Adrenal gland (tissue), 12 donors: ENCODE results near the gene TMIGD3. TPM values are rescaled to one million over a fixed set of nuclear protein-coding genes. Genes with fewer than 3 reads are reported as not detected.

Experiments used
- polyA plus RNA-seq, 3 donors: library from polyadenylated mRNA; stranded (reverse); fragments of 200-250 nt in 2 of 3; fragments of 350-450 nt in 1 of 3; fragmentation: Illumina TruSeq in 1 of 3; extraction: RNeasy Lipid Tissue Mini Kit (QIAGEN cat#74804) in 1 of 3; gene quantifications; one replicate each; pipeline ENCODE4 v1.2.3, GENCODE V29; 2013 to 2014
- small RNA-seq, 2 donors: library from RNA; depleted of rRNA; stranded (forward); fragments of <200 nt; gene quantifications; one replicate each; pipeline ENCODE3, GENCODE V24; 2016
- total RNA-seq, 9 donors: library from RNA; depleted of rRNA in 4 of 9; stranded (reverse); fragments of >200 nt in 4 of 9; fragments of 120-200 nt in 1 of 9; fragmentation: NEBNext Ultra II Directional in 1 of 9; extraction: Animal tissue kit (Norgen Biotek cat#: 25700) in 1 of 9; gene quantifications; one replicate each; pipeline versions ENCODE4 v1.1.0 to v1.2.4, GENCODE V29; 2013 to 2023
- donor health status: healthy with polysubstance abuse.
- donor health status: Bipolar disorder and iron deficiency.
- donor health status: DM: yes; HTN: yes; CAD: no.
- donor health status: DM: no; HTN: no; CAD: no.
- donor health status: DM: no; HTN: no; CAD: no.
- donor health status: DM: yes; HTN: yes; CAD: no.

The TMIGD3 gene
- total and polyA plus RNA-seq, 12 donors = 2.4 to 53.8 (median 24.8) TPM

Small RNA genes lying within 50 kb of the gene (small RNA-seq; reads per million reads assigned to genes)
- gene RF00019 (0 reads per million in 2 donors), gene RNU6-792P (0 reads per million in 2 donors)

Other genes starting within 250 kb of the TMIGD3 start
- under 1 TPM in 1 of 9 donors, not detected in 8; 0.19 TPM for gene CHIA, start 212.8 kb downstream of the TMIGD3 start, total RNA-seq
- gene CHIA, start 212.8 kb downstream of the TMIGD3 start, polyA plus RNA-seq = under 1 TPM in 1 of 3 donors, not detected in 2; 0.07 TPM
- gene OVGP1, start 75.9 kb downstream of the TMIGD3 start, total RNA-seq = 1 to 10 TPM in 3 of 9 donors, under 1 TPM in 6; 0.18 to 3.9 (median 0.61) TPM
- gene OVGP1, start 75.9 kb downstream of the TMIGD3 start, polyA plus RNA-seq = 1 to 10 TPM in 2 of 3 donors, under 1 TPM in 1; 0.71 to 7.3 (median 3.4) TPM
- 10 to 100 TPM; 20.6 to 66.8 (median 28.6) TPM for gene WDR77, start 54.4 kb downstream of the TMIGD3 start, total RNA-seq
- gene WDR77, start 54.4 kb downstream of the TMIGD3 start, polyA plus RNA-seq = 10 to 100 TPM; 19.8 to 47.2 (median 24.0) TPM
- gene ATP5PB, start 54.2 kb downstream of the TMIGD3 start, total RNA-seq = 100 to 1,000 TPM; 154 to 641 (median 251) TPM
- gene ATP5PB, start 54.2 kb downstream of the TMIGD3 start, polyA plus RNA-seq = 100 to 1,000 TPM; 103 to 834 (median 147) TPM
- gene C1orf162, start 29.6 kb downstream of the TMIGD3 start, total RNA-seq = 10 to 100 TPM in 7 of 9 donors, 1 to 10 TPM in 2; 2.2 to 59.9 (median 29.6) TPM
- gene C1orf162, start 29.6 kb downstream of the TMIGD3 start, polyA plus RNA-seq = 10 to 100 TPM; 45.7 to 54.1 (median 52.9) TPM
- gene ADORA3, start within 50 bp of the TMIGD3 start, total RNA-seq = 10 to 100 TPM in 7 of 9 donors, 1 to 10 TPM in 2; 2.3 to 51.0 (median 20.9) TPM
- 10 to 100 TPM in 2 of 3 donors, 1 to 10 TPM in 1; 9.6 to 15.6 (median 10.1) TPM for gene ADORA3, start within 50 bp of the TMIGD3 start, polyA plus RNA-seq
- 100 to 1,000 TPM in 1 of 9 donors, 10 to 100 TPM in 8; 23.1 to 101 (median 64.3) TPM for gene RAP1A, start 116.2 kb upstream of the TMIGD3 start, total RNA-seq
- gene RAP1A, start 116.2 kb upstream of the TMIGD3 start, polyA plus RNA-seq = 100 to 1,000 TPM in 1 of 3 donors, 10 to 100 TPM in 2; 45.4 to 157 (median 56.1) TPM
- gene INKA2, start 235.8 kb upstream of the TMIGD3 start, total RNA-seq = 1 to 10 TPM in 4 of 9 donors, under 1 TPM in 4, not detected in 1; 0.78 to 4.7 (median 1.2) TPM
- 1 to 10 TPM in 1 of 3 donors, under 1 TPM in 2; 0.61 to 1.7 (median 0.68) TPM for gene INKA2, start 235.8 kb upstream of the TMIGD3 start, polyA plus RNA-seq